ENCODE data around the gene PRDM2. TPM values are rescaled to one million over a fixed set of nuclear protein-coding genes. Genes with fewer than 3 reads are reported as not detected.

The PRDM2 gene
- total and polyA plus RNA-seq, 2 experiments from 2014 or later, result 11.5 to 18.6 TPM

GRCh38 chr1:13694886-13695684 lies 4.9 kb upstream of the PRDM2 start:
- H3K27ac ChIP-seq, result no peak overlapping the region
- DNase-seq (ENCODE audit: low spot score), result no peak
- peaks cover 8% of the 10 kb centered on the region for H3K79me2 ChIP-seq
- peaks cover 6% of the 10 kb centered on the region for H3K4me1 ChIP-seq (ENCODE audit: insufficient read depth)
- WGBS (ENCODE audit: low lambda C conversion rate, missing lambda C conversion rate), result 83% methylated on average over 21 of the region's 21 CpGs
- H2AFZ ChIP-seq, result no peak overlapping the region
- no peaks in the 10 kb centered on the region for H3K9me3 ChIP-seq (ENCODE audit: low read depth)
- no peak overlapping the region for H3K4me2 ChIP-seq
- H3K36me3 ChIP-seq (replicated peaks; ENCODE audit: insufficient read depth, low read depth), result no peaks in the 10 kb centered on the region
- TF ChIP-seq EZH2phosphoT487 (IDR thresholded peaks at IDR 0.05; ENCODE audit: low read depth, severe bottlenecking, unreplicated experiment) (no peak), CTCF (IDR thresholded peaks at IDR 0.05; ENCODE audit: poor library complexity) (no peak), EZH2 (IDR thresholded peaks at IDR 0.05; ENCODE audit: borderline replicate concordance) (no peak)
- H4K20me1 ChIP-seq (ENCODE audit: insufficient read depth, poor library complexity, severe bottlenecking), result no peaks in the 10 kb centered on the region
- H3K27me3 ChIP-seq, result no peaks in the 10 kb centered on the region
- H3K4me3 ChIP-seq, result no peak overlapping the region
- no peaks in the 10 kb centered on the region for H3K9me2 ChIP-seq (replicated peaks; ENCODE audit: insufficient read depth)

- H3K36me3 ChIP-seq (replicated peaks; ENCODE audit: insufficient read depth, low read depth), result no peaks in the 10 kb centered on the region
- H4K20me1 ChIP-seq (ENCODE audit: insufficient read depth, poor library complexity, severe bottlenecking), result no peaks in the 10 kb centered on the region
- no peak for TF ChIP-seq EZH2phosphoT487 (IDR thresholded peaks at IDR 0.05; ENCODE audit: low read depth, severe bottlenecking, unreplicated experiment)
- TF ChIP-seq CTCF (IDR thresholded peaks at IDR 0.05; ENCODE audit: poor library complexity), result no peak
- TF ChIP-seq EZH2 (IDR thresholded peaks at IDR 0.05; ENCODE audit: borderline replicate concordance), result no peak
- peaks cover 6% of the 10 kb centered on the region for H3K4me1 ChIP-seq (ENCODE audit: insufficient read depth)
- WGBS (ENCODE audit: low lambda C conversion rate, missing lambda C conversion rate), result 98% methylated on average over 2 of the region's 2 CpGs
- no peaks in the 10 kb centered on the region for H3K9me2 ChIP-seq (replicated peaks; ENCODE audit: insufficient read depth)
- H2AFZ ChIP-seq, result no peak overlapping the region
- no peaks in the 10 kb centered on the region for H3K9me3 ChIP-seq (ENCODE audit: low read depth)
- H3K79me2 ChIP-seq, result peaks cover 24% of the 10 kb centered on the region
- no peak overlapping the region for H3K4me2 ChIP-seq
- H3K27ac ChIP-seq, result no peak overlapping the region
- no peaks in the 10 kb centered on the region for H3K27me3 ChIP-seq
- no peak for DNase-seq (ENCODE audit: low spot score)
- no peak overlapping the region for H3K4me3 ChIP-seq
These were observed 2.2 kb upstream of the PRDM2 start for GRCh38 chr1:13697738-13698137.

GRCh38 chr1:13699510-13699909 lies 478 bp upstream of the PRDM2 start:
- peak overlapping the region; percentile 99 for H3K27ac ChIP-seq
- H4K20me1 ChIP-seq (ENCODE audit: insufficient read depth, poor library complexity, severe bottlenecking), result no peaks in the 10 kb centered on the region
- WGBS (ENCODE audit: low lambda C conversion rate, missing lambda C conversion rate), result 74% methylated on average over 16 of the region's 16 CpGs
- H3K4me3 ChIP-seq, result peak overlapping the region; percentile 93
- no peak for TF ChIP-seq CTCF (IDR thresholded peaks at IDR 0.05; ENCODE audit: poor library complexity)
- no peak for TF ChIP-seq EZH2 (IDR thresholded peaks at IDR 0.05; ENCODE audit: borderline replicate concordance)
- TF ChIP-seq EZH2phosphoT487 (IDR thresholded peaks at IDR 0.05; ENCODE audit: low read depth, severe bottlenecking, unreplicated experiment), result no peak
- peak overlapping the region; percentile 93 for H3K4me2 ChIP-seq
- no peak for DNase-seq (ENCODE audit: low spot score)
- H3K9me3 ChIP-seq (ENCODE audit: low read depth), result no peaks in the 10 kb centered on the region
- H3K36me3 ChIP-seq (replicated peaks; ENCODE audit: insufficient read depth, low read depth), result no peaks in the 10 kb centered on the region
- H3K4me1 ChIP-seq (ENCODE audit: insufficient read depth), result peaks cover 6% of the 10 kb centered on the region
- H3K79me2 ChIP-seq, result peaks cover 40% of the 10 kb centered on the region
- no peaks in the 10 kb centered on the region for H3K9me2 ChIP-seq (replicated peaks; ENCODE audit: insufficient read depth)
- H2AFZ ChIP-seq, result peak overlapping the region; percentile 100
- no peaks in the 10 kb centered on the region for H3K27me3 ChIP-seq
